IPS-18c (cell line): ENCODE data around the gene THSD4.

Experiments
- H3K4me3 ChIP-seq: 2 replicates; pipeline ENCODE4 v1.7.0; 2013; ENCODE audit warnings: low read depth, mild to moderate bottlenecking, low read length, moderate library complexity; ENCODE audit not compliant: insufficient read depth
- H3K9me3 ChIP-seq: one replicate; pipeline ENCODE4 v1.6.1; 2013; ENCODE audit warnings: mild to moderate bottlenecking, low read length, moderate library complexity; ENCODE audit not compliant: control insufficient read depth, insufficient read depth

THSD4 gene

DNA sequence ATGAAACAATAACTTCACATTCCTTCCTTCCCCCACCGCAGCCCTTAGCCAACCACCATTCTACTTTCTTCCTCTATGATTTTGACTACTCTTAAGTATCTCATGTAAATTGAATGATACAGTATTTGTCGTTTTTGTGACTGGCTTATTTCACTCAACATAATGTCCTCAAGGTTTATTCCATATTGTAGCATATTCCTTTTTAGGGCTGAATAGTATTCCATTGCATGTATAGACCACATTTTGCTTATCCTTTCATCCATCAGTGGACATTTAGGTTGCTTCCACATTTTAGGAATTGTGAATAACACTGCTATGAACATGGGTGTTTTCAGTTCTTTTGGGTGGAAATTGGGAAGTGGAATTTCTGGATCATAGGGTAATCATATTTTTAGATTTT lies 106.1 kb downstream of the THSD4 start:
- Histone ChIP-seq H3K9me3 (no peaks in the 10 kb centered on the region), H3K4me3 (no peak overlapping the region)

DNA sequence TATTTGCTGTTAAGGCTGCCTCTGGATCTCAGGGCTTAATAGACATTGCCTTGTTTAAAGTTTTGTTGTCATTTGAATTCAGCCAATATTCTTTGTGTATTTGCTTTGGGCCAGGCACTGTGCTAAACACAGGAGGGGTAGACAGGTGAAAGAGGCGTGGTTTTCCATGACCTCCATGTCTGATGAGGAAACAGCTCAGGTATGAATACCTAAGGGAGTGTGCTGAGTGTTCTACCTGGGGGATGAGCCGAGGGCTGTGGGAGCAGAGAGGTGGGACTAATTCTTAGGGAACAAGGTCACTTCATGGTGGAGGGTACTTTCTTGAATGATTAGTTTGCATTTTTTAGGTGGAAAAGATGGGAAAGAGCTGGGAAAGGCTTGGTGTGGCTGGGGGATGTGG lies 108.2 kb downstream of the THSD4 start:
- H3K9me3 ChIP-seq: no peaks in the 10 kb centered on the region
- no peak overlapping the region for H3K4me3 ChIP-seq

DNA sequence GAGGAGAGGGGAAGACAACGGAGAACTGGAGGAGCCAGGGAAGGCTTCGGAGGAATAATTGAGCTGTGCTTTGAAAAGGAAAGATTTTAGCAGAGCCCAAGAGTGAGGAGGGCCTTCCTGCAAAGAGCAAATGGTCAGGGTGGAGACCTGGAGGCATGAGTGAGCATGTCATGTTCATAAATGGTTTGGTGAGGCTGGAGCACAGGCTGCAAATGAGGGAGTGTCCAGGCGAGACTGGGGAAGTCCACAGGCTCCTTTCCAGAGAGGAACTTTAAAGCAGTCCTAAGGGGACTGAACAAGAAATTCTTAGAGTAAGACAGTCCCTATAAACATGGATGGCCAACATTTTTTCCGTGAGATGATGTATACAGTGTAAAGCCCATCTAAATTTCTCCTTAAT lies 108.8 kb downstream of the THSD4 start:
- H3K9me3 ChIP-seq: no peaks in the 10 kb centered on the region
- no peak overlapping the region for H3K4me3 ChIP-seq

DNA sequence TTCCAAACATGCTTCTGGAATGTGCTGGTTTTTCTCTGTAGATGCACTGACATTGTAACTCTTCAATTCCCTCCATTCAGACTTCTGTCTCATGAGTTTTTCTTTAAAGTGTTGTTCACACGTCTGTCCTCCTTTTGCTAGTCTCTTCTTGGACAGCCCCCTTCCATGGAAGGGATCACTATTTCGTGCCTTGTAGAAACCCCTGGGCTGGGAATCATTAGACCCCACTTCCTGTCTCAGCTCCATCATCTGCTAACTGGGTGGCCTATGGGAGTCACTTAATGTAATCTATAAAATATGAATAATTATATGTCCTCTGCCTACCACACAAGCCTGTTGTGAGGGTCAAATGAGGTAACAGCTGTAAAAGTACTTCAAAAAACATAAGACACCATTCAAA lies 110.6 kb downstream of the THSD4 start:
- Histone ChIP-seq H3K4me3 (no peak overlapping the region), H3K9me3 (no peaks in the 10 kb centered on the region)

DNA sequence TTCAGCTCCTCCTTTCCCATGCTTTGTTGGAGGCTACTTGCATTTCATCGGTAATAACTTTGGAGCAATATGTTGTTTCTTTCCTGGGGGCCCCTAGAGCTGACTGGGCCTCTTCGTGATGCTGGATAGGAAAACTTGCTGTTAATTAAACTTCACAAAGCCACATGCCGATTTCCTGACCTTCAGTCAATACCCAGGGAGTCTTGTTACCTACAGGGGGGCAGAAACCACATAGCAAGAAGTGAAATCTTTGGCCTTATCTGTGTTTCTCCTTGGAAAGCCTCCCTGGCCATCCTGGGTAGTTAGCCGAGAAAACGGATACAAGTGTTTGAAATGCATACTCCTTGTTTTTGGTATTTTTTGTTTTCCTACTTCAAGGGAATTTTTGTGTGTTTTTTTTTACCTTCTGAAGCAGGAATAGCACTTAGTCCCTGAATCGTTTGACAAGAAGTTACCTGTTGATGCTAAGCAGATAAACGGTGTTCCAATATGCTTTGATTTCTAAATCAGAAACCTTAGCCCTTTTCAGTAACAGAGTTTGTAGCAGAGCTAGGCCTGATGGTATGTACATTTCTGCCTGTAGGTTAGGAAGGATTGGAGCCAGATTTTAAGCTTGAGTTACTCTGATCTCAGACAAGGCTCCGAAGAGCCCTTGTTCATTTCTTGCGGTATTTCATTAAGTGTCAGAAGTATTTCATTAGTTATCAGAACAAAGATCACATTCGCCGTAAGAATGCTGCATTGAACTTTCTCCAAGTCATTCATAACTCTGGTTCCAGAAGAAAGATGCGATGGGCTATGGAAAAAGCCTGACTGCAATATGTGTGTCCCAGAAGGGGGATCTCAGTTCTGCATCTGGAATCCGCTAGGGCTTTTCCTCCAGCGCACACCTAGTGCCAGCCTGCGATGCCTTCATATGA lies 111.5 kb downstream of the THSD4 start:
- H3K4me3 ChIP-seq: no peak overlapping the region
- H3K9me3 ChIP-seq: no peaks in the 10 kb centered on the region

DNA sequence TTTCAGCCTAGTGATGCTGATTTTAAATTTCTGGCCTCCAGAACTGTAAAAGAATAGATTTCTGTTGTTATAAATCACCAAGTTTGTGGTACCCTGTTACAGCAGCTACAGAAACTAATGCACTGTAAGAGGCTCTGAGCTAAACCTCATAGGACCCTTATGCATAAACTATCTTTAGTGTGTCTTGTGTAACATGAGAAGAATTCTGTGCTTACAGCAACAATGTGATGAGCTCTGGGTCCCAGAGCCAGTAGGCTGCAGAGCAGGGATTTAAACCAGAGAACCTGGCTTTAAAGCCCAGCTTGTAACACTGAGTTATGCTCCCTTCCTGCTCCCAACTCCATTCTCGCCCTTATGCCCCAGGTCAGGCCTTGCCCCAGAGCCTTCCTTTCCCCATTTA lies 113.1 kb downstream of the THSD4 start:
- Histone ChIP-seq H3K4me3 (no peak overlapping the region), H3K9me3 (no peaks in the 10 kb centered on the region)

DNA sequence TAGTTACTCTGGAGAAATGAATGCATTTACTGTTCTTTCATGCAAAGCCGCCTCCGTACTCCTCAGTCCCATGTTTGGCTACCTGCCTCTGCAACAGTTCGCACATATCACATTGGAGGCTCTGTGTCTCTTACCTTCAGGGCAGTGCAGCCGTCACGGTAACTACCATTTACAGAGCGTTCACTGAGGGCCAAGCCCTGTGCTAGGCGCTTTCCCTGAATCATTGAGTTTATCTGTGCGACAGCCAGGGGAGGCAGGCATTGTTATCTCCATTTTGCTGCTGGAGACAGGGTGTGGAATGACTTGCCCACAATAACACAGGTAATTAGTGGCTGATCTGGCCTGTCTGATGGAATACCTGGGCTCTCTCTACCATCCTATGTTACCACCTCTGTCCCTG lies 115.0 kb downstream of the THSD4 start:
- Histone ChIP-seq H3K9me3 (no peaks in the 10 kb centered on the region), H3K4me3 (no peak overlapping the region)

DNA sequence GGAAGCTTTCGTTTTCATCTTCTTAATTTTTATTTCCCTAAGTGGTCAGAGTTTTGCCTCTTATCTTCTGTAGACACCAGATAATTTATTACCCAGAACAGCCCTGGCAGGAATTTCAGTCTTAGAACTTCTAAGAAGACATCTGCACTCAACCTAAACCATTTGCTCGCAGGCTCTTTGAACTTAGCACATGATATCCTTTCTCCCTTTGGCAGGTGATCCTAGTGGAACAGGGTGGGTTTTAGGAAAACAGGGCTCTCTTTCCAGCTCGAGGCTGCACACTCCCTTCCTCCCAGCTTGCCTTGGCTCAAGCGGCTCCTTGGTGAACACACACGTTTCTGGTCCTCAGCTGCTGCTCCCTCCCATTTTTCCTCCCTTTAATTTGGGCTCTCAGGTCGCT lies 116.5 kb downstream of the THSD4 start:
- H3K4me3 ChIP-seq: no peak overlapping the region
- H3K9me3 ChIP-seq: no peaks in the 10 kb centered on the region

DNA sequence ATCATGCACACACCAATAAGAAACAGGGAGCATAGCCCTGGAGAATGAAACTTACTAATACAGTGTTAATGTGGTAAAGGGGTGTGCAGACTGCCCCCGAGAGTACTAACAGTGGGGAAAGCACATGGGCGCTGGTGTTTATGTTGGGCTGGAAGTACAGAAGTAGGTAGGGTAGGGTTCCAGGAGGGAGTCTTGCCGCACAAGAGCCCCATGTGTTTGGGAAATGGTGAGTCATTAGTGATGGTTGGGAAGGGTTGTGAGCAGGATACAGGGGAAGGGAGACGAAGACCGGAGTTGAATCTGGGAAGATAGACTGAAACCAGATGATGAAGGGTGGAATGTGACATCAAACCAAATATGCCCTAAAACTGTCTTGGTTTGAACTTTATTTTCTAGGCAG lies 117.1 kb downstream of the THSD4 start:
- Histone ChIP-seq H3K9me3 (no peaks in the 10 kb centered on the region), H3K4me3 (no peak overlapping the region)

DNA sequence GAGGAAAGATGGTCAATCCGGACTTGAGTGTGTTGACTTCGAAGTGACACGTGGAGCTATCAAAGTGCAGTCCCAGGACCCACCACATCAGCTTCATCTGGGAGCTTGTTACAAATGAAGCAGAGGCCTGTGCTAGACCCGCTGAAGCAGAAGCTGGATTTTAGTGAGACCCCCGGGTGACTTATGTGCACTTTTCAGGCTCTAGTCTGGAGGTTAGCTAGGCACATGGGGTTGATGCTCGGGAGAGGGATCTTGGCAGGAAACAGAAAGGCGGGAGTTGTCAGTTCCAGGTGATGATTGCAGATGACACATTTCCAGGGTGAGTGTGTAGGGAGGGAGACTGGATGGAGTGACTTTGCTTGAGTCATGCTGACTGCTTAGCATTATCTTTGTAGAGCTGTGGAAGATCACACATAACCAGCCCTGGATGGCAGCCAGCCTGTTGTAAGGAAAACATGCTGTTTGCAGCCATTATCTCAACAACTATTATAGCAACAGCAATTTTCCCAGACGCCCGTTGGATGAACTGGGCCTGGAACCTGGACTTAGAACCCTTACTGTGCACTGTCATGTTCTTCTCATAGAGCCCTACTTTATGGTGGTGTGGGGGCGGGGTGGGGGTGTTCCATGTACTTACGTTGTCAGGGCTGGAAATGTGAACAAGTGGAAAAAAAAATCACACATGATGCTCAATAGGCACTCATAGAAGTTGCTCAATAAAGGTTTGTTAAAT lies 122.4 kb downstream of the THSD4 start:
- H3K9me3 ChIP-seq: peaks cover 2% of the 10 kb centered on the region
- H3K4me3 ChIP-seq: no peak overlapping the region

DNA sequence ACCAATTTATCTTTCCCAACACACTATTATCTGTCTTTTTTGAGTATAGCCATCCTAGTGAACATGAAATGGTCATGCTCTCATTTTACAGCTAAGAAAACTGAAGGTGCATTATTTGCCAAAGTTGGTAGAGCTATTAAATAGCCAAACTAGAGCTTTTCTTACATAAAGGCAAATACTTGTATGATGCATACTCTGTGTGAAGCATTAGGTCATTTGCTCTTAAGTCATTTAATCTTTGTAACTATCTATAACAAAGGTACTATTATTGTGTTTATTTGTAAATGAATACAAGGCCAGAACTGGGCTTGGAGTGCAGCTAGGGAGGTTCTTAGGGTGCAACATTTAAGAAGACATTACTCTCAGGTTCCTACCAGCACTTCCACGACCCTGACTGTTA lies 123.7 kb downstream of the THSD4 start:
- no peak overlapping the region for H3K4me3 ChIP-seq
- H3K9me3 ChIP-seq: peaks cover 2% of the 10 kb centered on the region

DNA sequence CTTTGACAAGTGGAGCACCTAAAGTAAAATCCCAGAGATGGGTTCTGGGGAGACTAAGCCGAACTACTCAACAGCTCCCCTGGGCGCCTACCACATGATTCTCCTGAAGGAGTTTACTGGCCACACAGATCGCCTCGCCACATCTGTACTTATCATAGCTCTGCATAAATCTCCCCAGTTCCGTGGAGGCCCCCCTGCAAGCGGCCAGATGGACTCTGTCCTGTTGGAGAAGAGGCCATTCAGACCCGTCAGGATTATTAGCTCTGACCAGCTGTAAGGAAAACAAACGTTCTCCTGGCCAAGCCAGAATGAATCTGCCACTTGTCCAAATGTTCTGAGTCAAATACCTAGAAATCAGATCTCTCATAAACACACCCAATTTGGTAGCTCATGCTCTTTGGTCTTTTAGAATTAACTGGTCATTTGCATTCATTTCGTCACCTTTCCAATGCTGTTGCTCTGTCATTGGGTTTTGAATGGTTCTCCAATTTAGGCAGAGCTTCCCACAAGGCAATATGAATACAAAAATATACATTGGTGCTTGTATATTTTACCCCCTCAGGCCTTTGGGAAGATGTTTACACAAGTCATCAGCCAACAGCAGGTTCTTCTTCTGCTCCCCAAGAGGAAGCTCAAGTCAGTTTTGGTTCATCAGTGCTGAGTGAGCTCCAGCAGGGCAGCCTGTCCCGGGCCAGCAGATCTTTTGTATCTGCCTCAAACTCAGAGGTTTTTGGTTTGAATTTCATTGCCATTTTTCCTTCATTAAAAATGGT lies 124.5 kb downstream of the THSD4 start:
- peaks cover 2% of the 10 kb centered on the region for H3K9me3 ChIP-seq
- H3K4me3 ChIP-seq: no peak overlapping the region

DNA sequence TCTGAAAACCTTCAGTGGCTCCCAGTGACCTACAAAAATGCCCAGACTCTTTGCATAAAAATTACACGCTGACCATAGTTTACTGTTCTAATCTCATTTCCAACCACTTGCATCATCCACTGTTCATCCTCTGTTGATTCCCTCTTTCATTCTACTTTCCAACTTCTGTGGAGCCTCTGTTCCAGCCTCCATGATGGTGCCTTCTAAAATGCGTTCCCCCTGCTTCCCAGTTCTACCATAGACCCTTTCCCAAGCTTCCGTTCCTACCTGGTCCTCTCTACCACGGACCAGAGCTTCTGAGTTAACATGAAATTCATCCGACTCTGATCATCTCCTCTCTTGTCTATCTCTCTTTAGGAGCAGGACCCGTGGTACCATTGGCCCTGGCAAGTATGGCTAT lies 127.0 kb downstream of the THSD4 start:
- peaks cover 2% of the 10 kb centered on the region for H3K9me3 ChIP-seq

DNA sequence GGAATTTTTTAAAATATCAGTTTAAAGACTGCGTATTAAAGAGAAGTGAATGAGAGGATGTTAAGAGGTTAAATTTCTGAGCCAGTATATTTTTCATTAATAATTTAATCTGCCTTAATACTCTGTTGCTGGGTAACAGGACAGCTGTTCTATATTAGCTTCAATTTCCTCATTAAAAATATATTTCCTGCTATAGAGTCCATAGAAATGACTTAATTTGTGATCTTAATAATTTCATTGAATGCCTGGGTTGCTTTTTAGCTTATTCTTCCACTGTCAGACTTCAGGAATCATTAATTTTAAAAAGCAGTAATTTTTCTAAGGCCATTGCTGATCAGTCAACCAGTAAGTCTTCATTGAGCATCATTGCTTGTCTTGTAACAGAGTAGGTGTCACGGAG lies 129.0 kb downstream of the THSD4 start:
- peaks cover 2% of the 10 kb centered on the region for H3K9me3 ChIP-seq
- H3K4me3 ChIP-seq: no peak overlapping the region

More for the DNA sequence above, 127.0 kb downstream of the THSD4 start:
- no peak overlapping the region for H3K4me3 ChIP-seq

DNA sequence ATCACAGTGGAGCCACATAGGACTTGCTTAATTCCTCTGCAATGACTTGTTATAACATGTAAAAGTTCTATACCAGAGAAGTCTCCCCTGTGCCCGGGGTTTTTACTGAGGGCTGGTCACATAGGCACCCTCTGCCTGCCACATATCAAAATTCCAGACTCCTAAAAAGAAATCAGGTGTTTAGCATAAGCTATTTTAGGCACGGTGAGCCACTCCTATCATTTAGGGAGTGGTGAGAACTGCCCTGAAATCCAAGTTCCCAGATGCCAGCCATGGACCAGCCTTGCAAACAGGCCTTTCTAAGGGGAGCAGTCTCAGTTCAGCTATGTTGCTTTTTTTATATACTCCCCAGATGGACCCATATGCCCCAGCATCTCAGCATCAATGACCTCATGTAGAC lies 130.3 kb downstream of the THSD4 start:
- H3K9me3 ChIP-seq: peaks cover 2% of the 10 kb centered on the region
- no peak overlapping the region for H3K4me3 ChIP-seq

DNA sequence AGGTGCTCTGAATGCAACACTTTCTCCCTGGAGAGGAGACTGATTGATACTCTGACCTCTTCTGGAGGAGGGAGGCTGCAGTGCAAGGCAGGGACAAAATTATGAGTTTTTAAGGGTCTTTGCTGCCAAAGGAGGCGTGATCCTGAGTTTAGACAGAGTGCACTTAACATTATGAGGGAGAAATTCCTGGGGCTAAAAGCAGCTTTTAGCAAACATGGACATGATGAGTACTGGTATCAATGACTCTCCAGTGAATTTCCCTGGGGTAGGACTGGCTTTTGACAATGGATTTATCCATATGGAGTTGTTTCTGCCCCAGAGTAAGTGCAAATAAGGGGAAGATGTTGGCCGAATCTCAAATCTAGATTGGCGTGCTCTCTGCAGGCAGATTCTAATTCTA lies 133.1 kb downstream of the THSD4 start:
- H3K9me3 ChIP-seq: no peaks in the 10 kb centered on the region
- no peak overlapping the region for H3K4me3 ChIP-seq

DNA sequence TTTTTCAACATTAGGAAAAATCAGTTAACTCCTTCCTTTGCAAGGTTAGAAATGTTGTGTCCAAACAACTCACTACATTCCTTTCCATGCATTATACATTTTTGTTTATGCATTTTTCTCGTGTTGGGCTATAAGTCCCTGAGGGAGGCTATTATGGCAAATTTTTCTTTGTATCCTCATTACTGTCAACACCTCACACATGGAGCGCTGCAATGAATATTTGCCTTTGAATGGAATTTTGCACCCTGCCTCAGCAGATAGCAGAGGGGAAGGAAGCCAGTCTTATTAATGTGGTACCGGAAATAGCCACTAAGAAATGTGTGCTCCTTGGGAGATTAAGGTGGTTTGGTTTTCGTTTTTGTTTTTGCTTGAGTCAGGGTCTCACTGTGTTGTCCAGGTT lies 134.7 kb downstream of the THSD4 start:
- Histone ChIP-seq H3K4me3 (no peak overlapping the region), H3K9me3 (no peaks in the 10 kb centered on the region)
